A673 (cell line): ENCODE data around the gene UBE2B.

Experiments
- CTCF ChIP-seq: fragments of 300-800, 200-600 bp; sonication (generic); conservative IDR thresholded peaks from 2 replicates; pipeline ENCODE4 v1.5.1; 2017; ENCODE audit warnings: low read depth, mild to moderate bottlenecking, antibody characterized with exemption, low read length, moderate library complexity, mixed read lengths
- EZH2 ChIP-seq: fragments of 200-600 bp; sonication (generic); IDR thresholded peaks from 2 replicates; pipeline ENCODE4 v1.6.1; 2017; ENCODE audit warnings: borderline replicate concordance, low read depth, mild to moderate bottlenecking, mixed read lengths, antibody characterized with exemption, low read length; ENCODE audit not compliant: poor library complexity, severe bottlenecking

GRCh38 chr5:134327327-134327726 lies 44.0 kb upstream of the UBE2B start:
- TF ChIP-seq CTCF (no peak), EZH2 (no peak)
